HG02943 (cell line): ENCODE measurements around the gene MEIS2.

ENCODE experiments used
- ATAC-seq: cut with Tn5 transposase; IDR thresholded peaks from one replicate; pipeline ENCODE4 v1.9.1; 2021; ENCODE audit warnings: mild to moderate bottlenecking, low read depth, moderate library complexity; ENCODE audit not compliant: unreplicated experiment

The MEIS2 gene

DNA sequence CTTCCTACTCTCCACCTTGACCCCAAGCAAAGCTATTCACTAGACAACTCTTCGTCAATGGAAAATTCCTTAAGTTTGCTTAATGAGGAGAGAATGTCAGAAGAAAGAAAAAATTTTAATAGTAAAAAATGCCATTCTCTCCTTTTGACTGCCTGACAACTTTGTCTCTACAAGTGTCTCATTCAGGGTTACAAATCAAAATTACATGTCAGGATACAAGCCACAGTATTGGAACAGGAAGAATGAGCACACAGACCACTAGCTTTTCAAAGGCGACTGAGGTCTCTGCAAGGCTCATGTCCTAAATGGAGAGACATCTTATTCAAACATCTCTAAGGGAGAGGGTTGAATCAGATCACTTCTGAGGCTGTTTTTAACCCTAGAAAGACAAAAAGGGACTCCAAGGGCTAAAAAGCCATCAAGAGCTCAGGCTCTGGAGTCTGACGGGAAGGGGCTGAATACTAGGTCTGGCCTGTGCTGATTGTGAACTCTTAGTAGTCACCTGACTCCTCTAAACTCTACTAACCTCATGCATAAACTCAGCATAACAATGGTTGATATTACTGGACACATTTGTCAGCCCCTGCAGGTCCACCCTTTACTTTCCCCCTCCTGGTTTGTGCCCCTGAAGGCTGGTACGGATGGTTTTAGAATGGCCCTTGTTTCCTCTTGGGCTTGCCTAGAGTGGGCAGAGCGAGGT lies 12.8 kb upstream of the MEIS2 start:
- ATAC-seq, result no peak

- no peak for ATAC-seq
Measured at GRCh38 chr15:37112171-37112570, 11.8 kb upstream of the MEIS2 start.

- ATAC-seq, result no peak
Measured at GRCh38 chr15:37111427-37111717, 11.0 kb upstream of the MEIS2 start.

GRCh38 chr15:37109872-37110572 lies 9.7 kb upstream of the MEIS2 start:
- no peak for ATAC-seq

- ATAC-seq, result no peak
Measured at GRCh38 chr15:37109168-37109871, 9.0 kb upstream of the MEIS2 start.

DNA sequence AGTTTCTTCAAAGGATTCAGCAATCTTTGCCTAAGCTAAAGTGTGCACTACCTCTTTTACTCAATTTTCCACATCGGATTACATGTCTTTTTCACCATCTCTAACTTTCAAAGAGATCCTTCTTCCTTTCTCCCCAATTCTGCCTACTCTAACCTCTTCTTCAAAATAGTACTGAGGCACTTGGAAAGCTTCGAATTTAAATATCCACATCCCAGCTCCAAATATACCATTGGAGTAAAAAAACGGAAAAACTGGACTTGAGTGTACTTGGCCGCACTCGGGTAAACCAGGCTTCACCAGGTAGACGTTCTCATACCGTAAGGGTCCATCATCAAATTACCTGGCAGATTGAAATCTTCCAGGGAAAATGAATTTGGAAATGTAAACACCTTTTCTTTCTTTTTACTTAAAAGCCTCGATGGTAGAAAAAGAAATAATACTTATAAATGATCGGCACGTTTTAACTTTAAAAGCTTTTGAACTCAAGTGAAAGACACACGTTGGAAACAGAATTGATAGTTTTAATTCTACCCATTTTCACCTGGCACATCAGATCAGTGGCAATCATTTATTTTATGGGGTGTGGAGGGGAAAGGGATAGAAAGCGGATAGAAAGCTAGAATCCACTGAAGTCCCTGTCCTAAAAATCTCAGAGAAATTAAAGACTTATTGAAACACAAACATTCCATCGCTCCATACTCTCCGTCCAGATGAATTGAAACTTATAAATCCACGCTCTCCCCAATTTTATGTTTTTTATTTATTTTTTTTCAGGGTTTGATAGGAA lies 8.2 kb upstream of the MEIS2 start:
- no peak for ATAC-seq

GRCh38 chr15:37107744-37108380 lies 7.5 kb upstream of the MEIS2 start:
- no peak for ATAC-seq

- no peak for ATAC-seq
Measured at GRCh38 chr15:37107071-37107743, 6.9 kb upstream of the MEIS2 start.

GRCh38 chr15:37106490-37107001 lies 6.2 kb upstream of the MEIS2 start:
- no peak for ATAC-seq

DNA sequence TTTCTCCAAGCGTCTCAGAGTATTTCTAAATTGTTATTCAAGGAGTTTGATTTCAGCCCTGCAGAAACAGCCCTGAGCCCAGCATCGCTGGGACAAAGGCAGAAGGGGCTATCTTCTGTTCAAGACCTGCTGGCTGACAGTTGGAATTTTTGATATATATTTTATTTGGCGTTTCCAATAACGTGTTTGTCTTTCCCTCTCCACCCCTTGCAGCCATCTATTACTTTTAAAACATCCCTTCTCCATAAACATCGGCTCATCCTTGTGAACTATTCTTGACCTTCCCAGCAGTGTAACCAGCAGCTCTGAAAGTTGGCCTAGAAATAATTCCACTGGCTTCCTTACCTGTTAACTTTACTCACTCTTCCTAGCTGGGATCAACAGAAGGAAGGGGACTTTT lies 5.5 kb upstream of the MEIS2 start:
- ATAC-seq, result no peak

- no peak for ATAC-seq
Measured at GRCh38 chr15:37105029-37105428, 4.7 kb upstream of the MEIS2 start.

- ATAC-seq, result no peak
Measured at GRCh38 chr15:37104424-37104981, 4.2 kb upstream of the MEIS2 start.

DNA sequence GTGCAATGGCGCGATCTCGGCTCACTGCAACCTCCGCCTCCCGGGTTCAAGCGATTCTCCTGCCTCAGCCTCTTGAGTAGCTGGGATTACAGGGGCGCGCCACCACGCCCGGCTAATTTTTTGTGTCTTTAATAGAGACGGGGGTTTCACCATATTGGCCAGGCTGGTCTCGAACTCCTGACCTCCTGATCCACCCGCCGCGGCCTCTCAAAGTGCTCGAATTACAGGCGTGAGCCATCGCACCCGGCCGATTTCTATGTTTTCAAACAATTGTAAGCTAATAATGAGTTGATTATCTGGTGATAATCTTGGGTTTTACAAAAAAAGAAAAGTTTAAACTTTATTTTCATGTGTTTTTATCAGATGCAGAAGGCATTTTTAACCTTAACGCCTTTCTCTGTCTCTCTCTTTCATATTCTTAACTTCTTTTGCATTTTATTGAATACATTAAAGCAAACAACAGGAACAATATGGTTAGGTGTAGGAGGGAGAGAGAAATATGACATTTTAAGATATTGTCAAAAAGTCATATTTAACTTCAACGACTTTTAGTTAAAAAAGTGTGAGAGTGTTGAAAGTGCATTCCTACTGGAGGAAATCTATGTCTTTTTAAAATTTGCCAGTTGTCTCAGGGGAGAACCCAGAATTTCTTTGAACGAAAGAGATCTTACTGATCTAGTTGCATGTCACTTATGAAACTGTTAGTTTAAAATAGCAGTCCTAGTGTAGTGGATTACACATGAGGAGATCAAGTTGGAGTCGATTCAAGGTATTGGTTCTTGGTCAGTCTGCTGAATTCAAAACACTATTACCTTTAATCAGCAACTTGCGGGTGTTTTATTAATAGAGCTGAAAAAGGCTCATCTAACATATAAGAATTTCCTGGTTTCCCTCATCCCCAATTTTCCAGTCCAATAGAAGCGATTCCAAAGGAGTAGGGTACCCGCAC lies 3.4 kb upstream of the MEIS2 start:
- no peak for ATAC-seq

DNA sequence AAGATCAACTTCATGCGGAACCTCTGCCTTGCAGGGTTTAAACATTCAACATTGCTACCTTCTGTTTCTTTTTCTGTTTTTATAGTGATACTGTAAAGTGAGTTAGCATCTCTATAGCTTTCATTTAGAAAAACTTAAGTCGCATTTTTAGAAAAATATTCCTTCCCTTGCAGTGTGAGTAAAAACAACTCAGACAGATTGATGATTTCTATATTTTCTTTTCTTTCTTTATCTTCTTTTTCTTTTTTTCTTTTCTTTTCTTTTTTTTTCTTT lies 2.8 kb upstream of the MEIS2 start:
- no peak for ATAC-seq

DNA sequence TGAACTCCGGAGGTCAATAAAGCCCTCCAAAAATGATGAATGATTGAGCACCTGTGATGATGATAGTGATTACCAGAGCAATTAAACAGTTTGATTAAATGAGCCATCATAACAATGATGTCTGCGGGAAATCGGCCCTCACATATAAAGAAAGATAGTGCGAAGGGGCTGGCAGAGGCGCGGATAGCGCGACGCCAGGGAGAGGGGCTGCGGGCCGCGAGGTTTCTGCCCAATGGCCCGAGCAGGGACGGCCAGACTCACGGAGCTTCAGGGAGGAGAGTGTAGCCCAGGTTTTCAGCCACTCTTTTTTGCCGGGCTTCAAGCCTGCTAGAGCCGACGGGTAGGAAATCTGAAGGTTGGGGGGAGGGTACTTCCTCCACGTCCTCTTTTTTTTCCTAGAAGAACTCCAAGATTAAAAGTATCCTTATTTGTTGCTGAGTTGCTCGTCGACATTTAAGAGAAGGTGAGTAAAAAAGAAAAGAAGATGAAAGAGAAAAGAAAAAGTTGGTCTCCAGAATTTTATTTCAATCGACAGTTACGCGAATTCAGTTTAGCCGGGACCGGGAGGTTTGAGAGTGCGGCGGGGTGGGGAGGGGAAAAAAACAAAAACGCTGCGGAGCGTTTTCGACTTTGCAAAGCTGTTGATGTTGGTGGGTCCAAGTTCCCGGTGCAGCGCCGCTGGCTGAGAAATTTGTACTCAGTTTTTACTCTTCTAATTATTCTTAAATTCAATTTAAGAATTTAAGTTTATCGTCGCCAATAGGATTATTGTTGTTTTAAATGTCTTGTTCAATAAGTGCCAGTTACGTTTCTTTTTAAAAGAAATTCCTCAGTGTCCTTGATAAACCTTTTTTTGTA lies 2.2 kb upstream of the MEIS2 start:
- no peak for ATAC-seq

DNA sequence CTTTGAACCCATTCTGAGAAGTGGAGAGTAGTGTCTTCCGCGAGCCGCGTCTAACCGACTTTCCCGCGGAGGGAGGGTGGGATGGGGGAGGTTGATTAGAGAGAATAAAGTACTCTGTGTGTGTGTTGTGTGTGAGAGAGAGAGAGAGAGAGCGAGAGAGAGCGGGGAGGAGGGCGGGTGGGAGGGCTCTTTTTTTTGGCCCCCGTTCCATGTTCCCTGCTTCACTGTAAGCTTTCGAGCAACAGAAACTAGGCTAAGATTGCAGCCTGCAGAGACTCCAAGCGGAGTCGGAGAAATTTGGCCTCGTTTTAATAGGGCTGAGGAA lies 1.6 kb upstream of the MEIS2 start:
- ATAC-seq, result no peak

- ATAC-seq, result peak; percentile 12
Measured at GRCh38 chr15:37100966-37101215, 542 bp upstream of the MEIS2 start.
